HG03571 (cell line): Measurements from ENCODE around the gene PSMA2.
A peak's percentile ranks its signal among the peaks of the same experiment; 100 is the strongest.
"Not testable (repeated sequence)": the region's sequence is repeated elsewhere in the genome, so short reads cannot be mapped to it uniquely, and the experiment has no call there.

ENCODE experiments used
- ATAC-seq: cut with Tn5 transposase; IDR thresholded peaks from one replicate; pipeline ENCODE4 v1.9.1; 2021; ENCODE audit not compliant: unreplicated experiment

The PSMA2 gene

GRCh38 chr7:42907316-42907715 lies 24.7 kb downstream of the PSMA2 start:
- ATAC-seq, result no peak

GRCh38 chr7:42906181-42906580 lies 25.8 kb downstream of the PSMA2 start:
- no peak for ATAC-seq

GRCh38 chr7:42902331-42902730 lies 29.6 kb downstream of the PSMA2 start:
- ATAC-seq, result no peak

- ATAC-seq, result no peak
Observed at GRCh38 chr7:42900842-42901241, 31.1 kb downstream of the PSMA2 start.

GRCh38 chr7:42893346-42894240 lies 38.4 kb downstream of the PSMA2 start:
- no peak for ATAC-seq

- no peak for ATAC-seq
Observed at GRCh38 chr7:42886893-42887505, 45.0 kb downstream of the PSMA2 start.

GRCh38 chr7:42886129-42886528 lies 45.8 kb downstream of the PSMA2 start:
- ATAC-seq, result no peak

GRCh38 chr7:42885183-42885582 lies 46.8 kb downstream of the PSMA2 start:
- not testable (repeated sequence) for ATAC-seq

- ATAC-seq, result peak; percentile 72
Observed at GRCh38 chr7:42883950-42884349, 48.0 kb downstream of the PSMA2 start.

GRCh38 chr7:42880392-42880791 lies 51.6 kb downstream of the PSMA2 start:
- no peak for ATAC-seq

- no peak for ATAC-seq
Observed at GRCh38 chr7:42878303-42878702, 53.7 kb downstream of the PSMA2 start.

- ATAC-seq, result no peak
Observed at GRCh38 chr7:42877862-42878261, 54.1 kb downstream of the PSMA2 start.

- ATAC-seq, result peak; percentile 89
Observed at GRCh38 chr7:42876182-42877068, 55.5 kb downstream of the PSMA2 start.

GRCh38 chr7:42869131-42870020 lies 62.6 kb downstream of the PSMA2 start:
- peak; percentile 97 for ATAC-seq

GRCh38 chr7:42868480-42868879 lies 63.5 kb downstream of the PSMA2 start:
- ATAC-seq, result no peak
